OCI-LY7 (cell line): ENCODE data around the gene ABCB9. TPM values are rescaled to one million over a fixed set of nuclear protein-coding genes. Genes with fewer than 3 reads are reported as not detected.

Experiments used
- BruUV-seq: library from RNA; stranded (reverse); fragments of 400-500 nt; replicated peaks from 2 replicates; lab custom pipeline; 2021; lab: Mats Ljungman, UMichigan
- CTCF ChIA-PET: fragments of 300-600 bp; sonication (Branson Sonifier 250); formaldehyde crosslinking; loops from one replicate; lab custom pipeline; 2022; ENCODE audit warnings: antibody characterized with exemption; ENCODE audit not compliant: unreplicated experiment; lab: Charles Lee
- POLR2A ChIA-PET: fragments of 300-600 bp; sonication (Branson Sonifier 250); formaldehyde crosslinking; loops from one replicate; lab custom pipeline; 2022; ENCODE audit warnings: antibody characterized with exemption; lab: Charles Lee
- DNase-seq: peaks from one replicate; pipeline ENCODE4 v3.0.0-alpha.2; 2015; ENCODE audit warnings: low spot score
- H2AFZ ChIP-seq: fragments of 200-600 bp; sonication (generic), shearing (Covaris generic); 2 replicates; pipeline ENCODE4 v1.6.1; 2014; ENCODE audit warnings: mild to moderate bottlenecking, antibody characterized with exemption, low read length, moderate library complexity
- H3K27ac ChIP-seq: fragments of 200-600 bp; sonication (generic); 2 replicates; pipeline ENCODE4 v1.5.1; 2014; ENCODE audit warnings: mixed run types, low read depth, mild to moderate bottlenecking, moderate library complexity, low read length, inconsistent platforms; ENCODE audit not compliant: poor library complexity, severe bottlenecking
- H3K36me3 ChIP-seq: fragments of 200-600 bp; sonication (generic); 2 replicates; pipeline ENCODE4 v1.6.1; 2014; ENCODE audit warnings: mild to moderate bottlenecking, antibody characterized with exemption, low read length, moderate library complexity, mixed read lengths; ENCODE audit not compliant: insufficient read depth
- H3K4me1 ChIP-seq: fragments of 200-600 bp; sonication (generic); 2 replicates; pipeline ENCODE4 v1.5.1; 2014; ENCODE audit warnings: mild to moderate bottlenecking, low read length; ENCODE audit not compliant: insufficient read depth, poor library complexity, severe bottlenecking
- H3K4me2 ChIP-seq: fragments of 200-600 bp; sonication (generic); 2 replicates; pipeline ENCODE4 v1.6.1; 2014; ENCODE audit warnings: mild to moderate bottlenecking, low read length
- H3K4me3 ChIP-seq: fragments of 200-600 bp; sonication (generic); 2 replicates; pipeline ENCODE4 v1.5.1; 2014; ENCODE audit warnings: mild to moderate bottlenecking, low read depth, low read length; ENCODE audit not compliant: poor library complexity, severe bottlenecking
- H3K79me2 ChIP-seq: fragments of 200-600 bp; sonication (generic); 2 replicates; pipeline ENCODE4 v1.6.1; 2016; ENCODE audit warnings: low read depth, mild to moderate bottlenecking, low read length, moderate library complexity, mixed read lengths; ENCODE audit not compliant: insufficient read depth
- H3K9me2 ChIP-seq: fragments of 200-600 bp; sonication (generic); 2 replicates; pipeline ENCODE4 v1.6.1; 2016; ENCODE audit warnings: mild to moderate bottlenecking, low read length, mixed read lengths; ENCODE audit not compliant: insufficient read depth
- H3K9me3 ChIP-seq: fragments of 200-600 bp; sonication (generic); 2 replicates; pipeline ENCODE4 v1.6.1; 2014; ENCODE audit warnings: mild to moderate bottlenecking, mixed run types, low read length, mixed read lengths
- H4K20me1 ChIP-seq: fragments of 200-600 bp; sonication (generic); 2 replicates; pipeline ENCODE4 v1.6.1; 2014; ENCODE audit warnings: mild to moderate bottlenecking, antibody characterized with exemption, low read length, moderate library complexity, mixed read lengths; ENCODE audit not compliant: insufficient read depth
- EZH2phosphoT487 ChIP-seq: fragments of 200-600 bp; sonication (generic); IDR thresholded peaks from 2 replicates; pipeline ENCODE4 v1.6.1; 2018; ENCODE audit warnings: low read depth, borderline replicate concordance, mild to moderate bottlenecking, mixed run types, antibody characterized with exemption, low read length, moderate library complexity, mixed read lengths
- intact Hi-C: fragments of 100-400 bp; cut with micrococcal nuclease; formaldehyde crosslinking; loops from one replicate; pipeline ENCODE4 v1.10.0; 2022; ENCODE audit not compliant: unreplicated experiment
- total RNA-seq, 2 experiments: library from RNA; depleted of rRNA in 1 of 2; stranded (reverse); fragments of >200 nt in 1 of 2; shearing (Covaris generic) in 1 of 2; gene quantifications; 2 replicates each; pipeline ENCODE4 v1.2.3, GENCODE V29; 2014 to 2022
- TF ChIP-seq, protein P1 (sequence below): fragments of 200-600 bp; sonication (generic); conservative IDR thresholded peaks from 2 replicates; pipeline ENCODE4 v1.5.1; 2014; ENCODE audit warnings: mild to moderate bottlenecking, antibody characterized with exemption, low read length, moderate library complexity, mixed read lengths

The ABCB9 gene
- total RNA-seq, 2 experiments from 2014 or later, result 4.0 to 7.9 TPM

- Histone ChIP-seq H3K9me3 (no peaks in the 10 kb centered on the region), H3K79me2 (no peaks in the 10 kb centered on the region), H2AFZ (no peak overlapping the region), H3K4me1 (no peaks in the 10 kb centered on the region), H3K4me3 (no peak overlapping the region), H3K27ac (no peak overlapping the region), H3K4me2 (no peak overlapping the region), H3K36me3 (no peaks in the 10 kb centered on the region), H3K9me2 (no peaks in the 10 kb centered on the region), H4K20me1 (no peaks in the 10 kb centered on the region)
- TF ChIP-seq, protein P1, sequence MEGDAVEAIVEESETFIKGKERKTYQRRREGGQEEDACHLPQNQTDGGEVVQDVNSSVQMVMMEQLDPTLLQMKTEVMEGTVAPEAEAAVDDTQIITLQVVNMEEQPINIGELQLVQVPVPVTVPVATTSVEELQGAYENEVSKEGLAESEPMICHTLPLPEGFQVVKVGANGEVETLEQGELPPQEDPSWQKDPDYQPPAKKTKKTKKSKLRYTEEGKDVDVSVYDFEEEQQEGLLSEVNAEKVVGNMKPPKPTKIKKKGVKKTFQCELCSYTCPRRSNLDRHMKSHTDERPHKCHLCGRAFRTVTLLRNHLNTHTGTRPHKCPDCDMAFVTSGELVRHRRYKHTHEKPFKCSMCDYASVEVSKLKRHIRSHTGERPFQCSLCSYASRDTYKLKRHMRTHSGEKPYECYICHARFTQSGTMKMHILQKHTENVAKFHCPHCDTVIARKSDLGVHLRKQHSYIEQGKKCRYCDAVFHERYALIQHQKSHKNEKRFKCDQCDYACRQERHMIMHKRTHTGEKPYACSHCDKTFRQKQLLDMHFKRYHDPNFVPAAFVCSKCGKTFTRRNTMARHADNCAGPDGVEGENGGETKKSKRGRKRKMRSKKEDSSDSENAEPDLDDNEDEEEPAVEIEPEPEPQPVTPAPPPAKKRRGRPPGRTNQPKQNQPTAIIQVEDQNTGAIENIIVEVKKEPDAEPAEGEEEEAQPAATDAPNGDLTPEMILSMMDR, result no peak
- ChIA-PET POLR2A (interaction anchor here (0.7 kb wide), 1 partner anchor 10 kb away, joined by 5 read pairs; no protein-coding TSS in a partner anchor), CTCF (no interaction called here)
- DNase-seq, result no peak
- intact Hi-C loops, result no loop called here
- no TSS peak for BruUV-seq
Observed at GRCh38 chr12:122918827-122919226, 47.4 kb downstream of the ABCB9 start.

DNA sequence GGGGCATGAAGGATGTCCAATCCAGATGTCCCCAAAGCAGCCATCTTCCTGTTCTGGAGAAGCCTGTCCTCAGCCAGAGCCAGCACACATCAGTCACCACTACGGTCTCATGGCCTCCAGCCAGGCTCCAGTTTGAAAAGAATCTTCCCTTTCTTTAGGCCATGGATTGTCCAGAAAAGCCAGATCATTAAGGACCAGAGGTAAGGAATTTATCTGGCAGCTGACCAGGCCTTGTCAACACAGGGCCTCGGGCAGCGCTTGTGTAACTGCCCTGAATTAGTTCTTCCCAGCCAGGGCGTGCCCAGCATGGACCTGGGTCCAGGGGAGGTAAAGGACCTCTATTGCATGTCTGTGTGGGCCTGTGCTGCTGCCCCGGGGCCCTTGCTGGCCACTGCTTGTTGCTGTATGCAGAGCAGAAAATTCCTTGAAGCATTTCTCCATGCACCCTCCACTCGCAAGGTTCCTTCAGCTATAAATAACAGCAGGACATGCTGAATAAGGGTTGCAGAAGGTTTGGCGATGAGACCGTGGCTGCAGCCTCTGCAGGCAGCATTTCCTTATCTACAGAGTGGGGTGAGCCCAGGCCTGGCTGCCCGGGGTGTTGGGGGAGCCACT is 48.6 kb downstream of the ABCB9 start:
- no peaks in the 10 kb centered on the region for H3K9me2 ChIP-seq
- CTCF ChIA-PET, result no interaction called here
- H3K4me2 ChIP-seq, result no peak overlapping the region
- DNase-seq, result no peak
- no peak overlapping the region for H3K4me3 ChIP-seq
- no peaks in the 10 kb centered on the region for H4K20me1 ChIP-seq
- H3K79me2 ChIP-seq, result no peaks in the 10 kb centered on the region
- H3K27ac ChIP-seq, result no peak overlapping the region
- H3K4me1 ChIP-seq, result no peaks in the 10 kb centered on the region
- TF ChIP-seq, protein P1, result no peak
- TF ChIP-seq EZH2phosphoT487, result no peak
- H2AFZ ChIP-seq, result no peak overlapping the region
- no peaks in the 10 kb centered on the region for H3K36me3 ChIP-seq
- intact Hi-C loops, result no loop called here
- no TSS peak for BruUV-seq
- H3K9me3 ChIP-seq, result no peaks in the 10 kb centered on the region
- POLR2A ChIA-PET, result no interaction called here

- DNase-seq, result no peak
- CTCF ChIA-PET, result no interaction called here
- Histone ChIP-seq H4K20me1 (no peaks in the 10 kb centered on the region), H3K4me1 (no peaks in the 10 kb centered on the region), H2AFZ (no peak overlapping the region), H3K79me2 (no peaks in the 10 kb centered on the region), H3K4me2 (no peak overlapping the region), H3K9me3 (no peaks in the 10 kb centered on the region), H3K9me2 (no peaks in the 10 kb centered on the region), H3K4me3 (no peak overlapping the region), H3K36me3 (no peaks in the 10 kb centered on the region), H3K27ac (no peak overlapping the region)
- BruUV-seq, result no TSS peak
- POLR2A ChIA-PET, result interaction anchor here (0.6 to 1.2 kb wide), 3 partner anchors 23 to 369 kb away, joined by 3 to 4 read pairs (median 3); no protein-coding TSS in a partner anchor
- intact Hi-C loops, result no loop called here
- TF ChIP-seq EZH2phosphoT487, result no peak
- TF ChIP-seq, protein P1, result no peak
Observed at GRCh38 chr12:122909442-122910288, 56.6 kb downstream of the ABCB9 start.
